Mucosa of descending colon (tissue), 3 donors: ENCODE measurements around the gene DLG2. TPM values are rescaled to one million over a fixed set of nuclear protein-coding genes. Genes with fewer than 3 reads are reported as not detected.

Source experiments
- ATAC-seq: fragments of 200-7000 bp; cut with Tn5 transposase; one replicate; pipeline ENCODE4 v1.9.1; 2020; ENCODE audit warnings: mild to moderate bottlenecking, moderate library complexity
- DNase-seq, 3 donors: peaks; one replicate each; pipeline ENCODE4 v3.0.0-alpha.2; 2020
- H3K36me3 ChIP-seq: fragments of 200-600 bp; one replicate; pipeline ENCODE4 v1.8.0; 2021; ENCODE audit warnings: low read depth, mild to moderate bottlenecking
- H3K4me1 ChIP-seq: fragments of 200-600 bp; one replicate; pipeline ENCODE4 v1.8.0; 2021; ENCODE audit warnings: low read depth, mild to moderate bottlenecking
- H3K4me3 ChIP-seq: fragments of 200-600 bp; one replicate; pipeline ENCODE4 v1.8.0; 2021; ENCODE audit warnings: mild to moderate bottlenecking
- H3K9me3 ChIP-seq: fragments of 200-600 bp; one replicate; pipeline ENCODE4 v1.8.0; 2021; ENCODE audit warnings: mild to moderate bottlenecking
- intact Hi-C, 2 donors: fragments of 100-400 bp; cut with DNase I in 1 of 2; cut with micrococcal nuclease in 1 of 2; formaldehyde crosslinking; loops; one replicate each; pipeline versions ENCODE4 v1.11.0 to v1.11.1; 2022; cut with DNase I, micrococcal nuclease
- total RNA-seq, 3 donors: library from RNA; stranded (reverse); fragmentation: NEBNext Ultra II Directional in 2 of 3; extraction: Animal tissue kit (Norgen Biotek cat#: 25700) in 2 of 3; gene quantifications; one replicate each; pipeline versions ENCODE4 v1.2.1 to v1.2.4, GENCODE V29; 2021 to 2023
- TF ChIP-seq, protein P1 (sequence below): fragments of 200-600 bp; IDR thresholded peaks from one replicate; pipeline ENCODE4 v1.8.0; 2022; ENCODE audit warnings: antibody characterized with exemption, mild to moderate bottlenecking
- donor health status: DM: no; HTN: no; CAD: no; lungs with moderate emphysema.
- donor health status: DM: no; HTN: no; CAD: no.
- donor health status: DM: no; HTN: yes; CAD: no.

Gene DLG2
- total RNA-seq, 3 donors from 2014 or later: 2.1 to 11.1 (median 2.4) TPM

GRCh38 chr11:83836065-83836464 lies 1791.1 kb downstream of the DLG2 start:
- no peaks in the 10 kb centered on the region for H3K4me1 ChIP-seq

DNA sequence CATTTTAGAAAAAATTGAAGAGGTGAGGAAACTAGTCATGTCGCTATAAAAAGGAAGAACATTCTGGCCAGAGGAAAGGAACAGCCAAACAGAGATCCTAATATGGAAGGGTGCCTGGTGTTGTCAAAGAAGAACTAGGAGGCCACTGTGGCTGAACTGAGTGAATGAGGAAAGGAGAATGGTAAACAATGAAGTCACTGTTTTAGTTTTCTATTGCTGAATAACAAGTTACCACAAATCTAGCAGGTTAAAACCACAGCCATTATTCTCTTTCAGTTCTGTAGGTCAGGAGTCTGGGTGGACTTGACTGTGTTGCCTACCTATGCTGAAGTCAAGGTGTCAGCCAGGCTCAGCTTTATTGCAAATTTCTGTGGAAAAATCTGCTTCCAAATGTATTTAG lies 1791.7 kb downstream of the DLG2 start:
- Histone ChIP-seq H3K4me1 (no peaks in the 10 kb centered on the region), H3K36me3 (no peaks in the 10 kb centered on the region), H3K9me3 (no peaks in the 10 kb centered on the region), H3K4me3 (no peak overlapping the region)
- intact Hi-C loops: no loop called here
- no peak for DNase-seq
- TF ChIP-seq, protein P1, sequence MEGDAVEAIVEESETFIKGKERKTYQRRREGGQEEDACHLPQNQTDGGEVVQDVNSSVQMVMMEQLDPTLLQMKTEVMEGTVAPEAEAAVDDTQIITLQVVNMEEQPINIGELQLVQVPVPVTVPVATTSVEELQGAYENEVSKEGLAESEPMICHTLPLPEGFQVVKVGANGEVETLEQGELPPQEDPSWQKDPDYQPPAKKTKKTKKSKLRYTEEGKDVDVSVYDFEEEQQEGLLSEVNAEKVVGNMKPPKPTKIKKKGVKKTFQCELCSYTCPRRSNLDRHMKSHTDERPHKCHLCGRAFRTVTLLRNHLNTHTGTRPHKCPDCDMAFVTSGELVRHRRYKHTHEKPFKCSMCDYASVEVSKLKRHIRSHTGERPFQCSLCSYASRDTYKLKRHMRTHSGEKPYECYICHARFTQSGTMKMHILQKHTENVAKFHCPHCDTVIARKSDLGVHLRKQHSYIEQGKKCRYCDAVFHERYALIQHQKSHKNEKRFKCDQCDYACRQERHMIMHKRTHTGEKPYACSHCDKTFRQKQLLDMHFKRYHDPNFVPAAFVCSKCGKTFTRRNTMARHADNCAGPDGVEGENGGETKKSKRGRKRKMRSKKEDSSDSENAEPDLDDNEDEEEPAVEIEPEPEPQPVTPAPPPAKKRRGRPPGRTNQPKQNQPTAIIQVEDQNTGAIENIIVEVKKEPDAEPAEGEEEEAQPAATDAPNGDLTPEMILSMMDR: no peak
- no peak for ATAC-seq

More at GRCh38 chr11:83836065-83836464, 1791.1 kb downstream of the DLG2 start:
- intact Hi-C loops: no loop called here
- Histone ChIP-seq H3K36me3 (no peaks in the 10 kb centered on the region), H3K9me3 (no peaks in the 10 kb centered on the region), H3K4me3 (no peak overlapping the region)
- TF ChIP-seq, protein P1: no peak
- DNase-seq (no peak), ATAC-seq (no peak)

DNA sequence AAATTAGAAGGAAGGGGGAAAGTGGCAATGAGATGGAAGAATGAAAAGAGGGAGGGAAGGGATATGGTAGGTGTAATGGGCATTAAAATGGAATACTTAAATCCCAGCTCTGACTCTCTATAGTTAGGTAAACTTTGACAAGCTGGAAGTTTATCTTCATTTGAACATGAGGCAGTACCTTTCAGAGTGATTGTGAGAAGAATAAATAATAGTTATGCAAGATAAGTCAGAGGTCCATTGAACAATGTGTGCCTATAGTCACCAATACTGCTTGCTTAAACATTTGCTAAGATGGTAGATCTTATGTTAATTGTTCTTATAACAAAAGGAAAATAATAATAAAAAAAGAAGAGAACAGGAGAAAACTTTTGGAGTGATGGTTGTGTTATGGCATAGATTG lies 1795.2 kb downstream of the DLG2 start:
- TF ChIP-seq, protein P1: no peak
- Histone ChIP-seq H3K4me3 (no peak overlapping the region), H3K36me3 (no peaks in the 10 kb centered on the region), H3K9me3 (no peaks in the 10 kb centered on the region), H3K4me1 (no peaks in the 10 kb centered on the region)
- intact Hi-C loops: no loop called here
- no peak for DNase-seq
- ATAC-seq: no peak

GRCh38 chr11:83827940-83828554 lies 1799.1 kb downstream of the DLG2 start:
- Histone ChIP-seq H3K4me3 (no peak overlapping the region), H3K36me3 (no peaks in the 10 kb centered on the region), H3K9me3 (no peaks in the 10 kb centered on the region), H3K4me1 (no peaks in the 10 kb centered on the region)
- intact Hi-C loops: no loop called here
- no peak for ATAC-seq
- TF ChIP-seq, protein P1: no peak
- DNase-seq: no peak

- H3K9me3 ChIP-seq: no peaks in the 10 kb centered on the region
- TF ChIP-seq, protein P1: no peak
- no peak for DNase-seq
- H3K4me1 ChIP-seq: no peaks in the 10 kb centered on the region
- no peak for ATAC-seq
- intact Hi-C loops: no loop called here
- no peak overlapping the region for H3K4me3 ChIP-seq
- no peaks in the 10 kb centered on the region for H3K36me3 ChIP-seq
These were observed 1799.6 kb downstream of the DLG2 start for GRCh38 chr11:83827520-83827919.

DNA sequence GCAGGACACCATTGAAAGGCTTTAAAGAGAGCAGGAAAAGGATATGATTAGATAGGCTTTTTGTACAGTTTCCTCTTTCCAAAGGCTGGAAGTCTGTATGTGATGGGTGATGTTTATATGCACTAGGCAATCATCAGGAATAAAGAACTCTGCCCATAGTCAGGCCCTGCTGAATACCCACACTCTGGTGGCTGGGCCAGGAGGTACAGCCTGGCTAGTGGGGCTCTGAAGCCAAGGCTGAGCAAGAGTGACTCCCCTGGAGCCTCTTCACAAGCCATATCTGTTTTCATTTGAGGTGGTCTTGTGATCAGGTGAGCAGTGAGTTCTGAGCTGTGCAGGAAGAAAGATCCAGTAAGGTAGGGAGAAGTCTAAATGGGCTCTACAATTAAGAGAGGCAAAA lies 1801.1 kb downstream of the DLG2 start:
- intact Hi-C loops: no loop called here
- TF ChIP-seq, protein P1: no peak
- DNase-seq (no peak), ATAC-seq (no peak)
- Histone ChIP-seq H3K9me3 (no peaks in the 10 kb centered on the region), H3K4me3 (no peak overlapping the region), H3K4me1 (no peaks in the 10 kb centered on the region), H3K36me3 (no peaks in the 10 kb centered on the region)
